Thyroid gland (tissue), 4 donors: ENCODE data around the gene ASIC2. TPM values are rescaled to one million over a fixed set of nuclear protein-coding genes. Genes with fewer than 3 reads are reported as not detected.

Experiments used
- DNase-seq, 2 donors: peaks; one replicate each; pipeline ENCODE4 v3.0.0-alpha.2; 2019
- H3K27ac ChIP-seq, 3 donors: fragments of 200-600 bp; sonication (generic); 1 replicate in 2 of 3; 2 replicates in 1 of 3; pipeline ENCODE4 v1.5.1; 2016 to 2019; ENCODE audit warnings: mild to moderate bottlenecking in 1 of 3, moderate library complexity in 1 of 3
- H3K27me3 ChIP-seq: fragments of 200-600 bp; sonication (generic); one replicate; pipeline ENCODE4 v1.5.1; 2019
- H3K36me3 ChIP-seq, 2 donors: fragments of 200-600 bp; sonication (generic); one replicate each; pipeline ENCODE4 v1.5.1; 2016 to 2019
- H3K4me1 ChIP-seq, 2 donors: fragments of 200-600 bp; sonication (generic); one replicate each; pipeline ENCODE4 v1.5.1; 2017 to 2019
- H3K4me3 ChIP-seq, 3 donors: fragments of 200-600 bp; sonication (generic); replicated peaks in 1 of 3; 1 replicate in 2 of 3; 2 replicates in 1 of 3; pipeline ENCODE4 v1.5.1; 2016; ENCODE audit warnings: mild to moderate bottlenecking in 1 of 3
- H3K9me3 ChIP-seq: fragments of 200-600 bp; sonication (generic); one replicate; pipeline ENCODE4 v1.5.1; 2017
- POLR2A ChIP-seq, 2 donors: fragments of 450-650 bp; IDR thresholded peaks; one replicate each; pipeline ENCODE4 v1.6.1; 2017; ENCODE audit warnings: antibody characterized with exemption in 2 of 2, mild to moderate bottlenecking in 2 of 2, moderate library complexity in 1 of 2
- WGBS, 2 donors: methylation state at CpG; one replicate each; pipeline ENCODE4 v1.1.5; 2017; 5-methylcytosine and 5-hydroxymethylcytosine counted together
- intact Hi-C: fragments of 100-400 bp; cut with DNase I; formaldehyde crosslinking; loops from one replicate; pipeline ENCODE4 v1.15.1; 2023
- total RNA-seq, 4 donors: library from RNA; depleted of rRNA; stranded (reverse); fragments of >200 nt; gene quantifications; one replicate each; pipeline ENCODE4 v1.2.3, GENCODE V29; 2016
- TF ChIP-seq, protein P1 (sequence below), 6 experiments: fragments of 200-600 bp in 3 of 6; fragments of 450-650 bp in 3 of 6; sonication (generic) in 3 of 6; IDR thresholded peaks; one replicate each; pipeline ENCODE4 v1.5.1; 2016 to 2019; ENCODE audit warnings: antibody characterized with exemption in 6 of 6, mild to moderate bottlenecking in 2 of 6, inconsistent platforms in 1 of 6, moderate library complexity in 1 of 6

Gene ASIC2
- total RNA-seq, 4 donors from 2014 or later: not detected

DNA sequence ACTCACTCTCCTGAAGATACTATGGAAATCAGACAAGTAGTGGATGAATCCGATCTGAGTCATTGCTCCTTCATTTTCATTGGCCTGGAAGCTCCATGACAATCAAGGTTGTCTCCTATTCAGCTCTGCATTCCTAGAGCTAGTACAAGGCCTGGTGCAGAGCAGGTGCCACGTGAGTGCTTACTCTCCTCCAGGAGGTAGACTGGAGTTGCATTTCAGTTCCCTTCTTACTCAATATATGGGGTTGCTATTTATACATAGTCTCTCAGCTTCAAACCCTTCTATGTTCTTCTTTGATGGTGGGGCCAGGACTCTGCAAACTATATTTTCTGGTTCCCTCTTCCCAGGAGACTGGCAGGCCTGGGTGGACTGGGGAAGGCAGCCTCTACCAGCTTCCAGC is 148.3 kb downstream of the ASIC2 start:
- Histone ChIP-seq H3K9me3 (no peaks in the 10 kb centered on the region), H3K36me3 (no peaks in the 10 kb centered on the region), H3K4me1 (no peaks in the 10 kb centered on the region), H3K4me3 (no peak overlapping the region), H3K27ac (no peak overlapping the region), H3K27me3 (no peaks in the 10 kb centered on the region)
- WGBS, 2 donors: 78 to 83% methylated on average over 2 of the region's 2 CpGs
- TF ChIP-seq, protein P1, sequence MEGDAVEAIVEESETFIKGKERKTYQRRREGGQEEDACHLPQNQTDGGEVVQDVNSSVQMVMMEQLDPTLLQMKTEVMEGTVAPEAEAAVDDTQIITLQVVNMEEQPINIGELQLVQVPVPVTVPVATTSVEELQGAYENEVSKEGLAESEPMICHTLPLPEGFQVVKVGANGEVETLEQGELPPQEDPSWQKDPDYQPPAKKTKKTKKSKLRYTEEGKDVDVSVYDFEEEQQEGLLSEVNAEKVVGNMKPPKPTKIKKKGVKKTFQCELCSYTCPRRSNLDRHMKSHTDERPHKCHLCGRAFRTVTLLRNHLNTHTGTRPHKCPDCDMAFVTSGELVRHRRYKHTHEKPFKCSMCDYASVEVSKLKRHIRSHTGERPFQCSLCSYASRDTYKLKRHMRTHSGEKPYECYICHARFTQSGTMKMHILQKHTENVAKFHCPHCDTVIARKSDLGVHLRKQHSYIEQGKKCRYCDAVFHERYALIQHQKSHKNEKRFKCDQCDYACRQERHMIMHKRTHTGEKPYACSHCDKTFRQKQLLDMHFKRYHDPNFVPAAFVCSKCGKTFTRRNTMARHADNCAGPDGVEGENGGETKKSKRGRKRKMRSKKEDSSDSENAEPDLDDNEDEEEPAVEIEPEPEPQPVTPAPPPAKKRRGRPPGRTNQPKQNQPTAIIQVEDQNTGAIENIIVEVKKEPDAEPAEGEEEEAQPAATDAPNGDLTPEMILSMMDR (IDR thresholded peaks at IDR 0.05): no peak
- TF ChIP-seq POLR2A (IDR thresholded peaks at IDR 0.05): no peak
- intact Hi-C loops: no loop called here
- DNase-seq: no peak

DNA sequence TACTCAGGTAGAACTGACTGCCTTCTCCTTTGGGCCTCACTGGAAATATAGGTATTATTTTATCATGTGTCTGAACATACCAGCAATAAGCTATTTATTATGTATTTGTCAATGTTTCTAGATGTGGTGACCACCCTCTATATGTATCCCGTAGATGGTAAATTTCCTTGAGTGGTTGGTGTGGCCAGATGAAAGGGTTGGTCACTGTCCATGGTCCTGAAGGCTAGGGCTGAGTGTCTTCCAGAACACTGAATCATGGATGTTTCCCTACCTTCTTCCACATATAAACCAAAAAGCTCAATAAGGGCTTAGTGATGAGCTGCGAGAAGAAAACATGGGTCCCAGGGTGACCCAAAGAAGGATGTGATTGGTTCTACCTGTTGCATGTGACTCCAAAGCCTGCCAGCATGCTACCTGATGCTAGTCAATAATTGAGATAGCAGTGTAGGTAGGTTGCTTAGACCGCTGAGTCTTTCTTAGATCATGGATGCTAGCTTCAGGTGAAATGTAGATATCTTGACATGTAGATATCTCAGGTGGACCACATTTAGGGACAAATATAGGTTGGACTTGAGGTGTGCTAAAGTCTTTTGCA is 150.3 kb downstream of the ASIC2 start:
- H3K4me3 ChIP-seq: no peak overlapping the region
- no peaks in the 10 kb centered on the region for H3K36me3 ChIP-seq
- WGBS, 2 donors: 49 to 59% methylated on average over 3 of the region's 3 CpGs
- no peaks in the 10 kb centered on the region for H3K9me3 ChIP-seq
- no peaks in the 10 kb centered on the region for H3K27me3 ChIP-seq
- TF ChIP-seq POLR2A (IDR thresholded peaks at IDR 0.05): no peak
- TF ChIP-seq, protein P1 (IDR thresholded peaks at IDR 0.05): no peak
- H3K4me1 ChIP-seq: no peaks in the 10 kb centered on the region
- peak; percentile 3 to 17 for DNase-seq
- intact Hi-C loops: no loop called here
- no peak overlapping the region for H3K27ac ChIP-seq

DNA sequence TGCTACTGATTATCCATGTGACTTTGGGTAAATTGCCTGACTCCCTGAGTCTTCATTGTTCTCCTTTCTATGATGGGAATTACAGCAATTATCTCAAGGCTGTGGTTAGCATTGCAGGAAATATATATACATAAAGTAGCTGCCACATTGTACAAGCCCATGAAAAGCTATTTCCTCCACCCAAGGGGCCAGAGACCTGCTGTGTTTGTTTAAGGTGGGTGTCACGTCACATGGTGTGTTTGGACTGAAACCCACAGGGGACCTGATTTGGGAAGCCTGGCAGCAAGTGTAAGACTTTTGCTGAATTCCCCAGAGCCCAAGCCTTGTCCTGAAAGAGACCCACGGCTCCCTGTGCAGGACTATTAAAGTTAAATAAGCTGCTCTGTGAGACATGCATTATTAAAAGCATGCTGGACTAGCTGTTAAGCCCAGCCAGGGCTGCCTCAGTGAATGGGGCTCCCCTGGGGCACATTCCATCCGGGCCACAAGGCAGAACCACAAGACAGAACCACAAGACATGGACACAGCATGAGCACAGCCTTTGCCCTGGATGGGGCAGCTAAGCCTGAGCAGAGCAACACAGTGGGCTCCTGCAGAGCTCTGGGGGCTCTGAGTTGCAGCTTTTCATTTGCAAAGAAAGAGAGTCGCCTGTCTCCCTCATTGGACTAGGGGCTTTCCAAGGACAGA is 152.5 kb downstream of the ASIC2 start:
- intact Hi-C loops: no loop called here
- H3K27ac ChIP-seq: no peak overlapping the region
- H3K4me1 ChIP-seq: no peaks in the 10 kb centered on the region
- TF ChIP-seq POLR2A (IDR thresholded peaks at IDR 0.05): no peak
- TF ChIP-seq, protein P1 (IDR thresholded peaks at IDR 0.05): no peak
- no peak overlapping the region for H3K4me3 ChIP-seq
- H3K9me3 ChIP-seq: no peaks in the 10 kb centered on the region
- 16 to 32% methylated on average over 4 of the region's 4 CpGs for WGBS, 2 donors
- no peak for DNase-seq
- H3K27me3 ChIP-seq: no peaks in the 10 kb centered on the region
- H3K36me3 ChIP-seq: no peaks in the 10 kb centered on the region

DNA sequence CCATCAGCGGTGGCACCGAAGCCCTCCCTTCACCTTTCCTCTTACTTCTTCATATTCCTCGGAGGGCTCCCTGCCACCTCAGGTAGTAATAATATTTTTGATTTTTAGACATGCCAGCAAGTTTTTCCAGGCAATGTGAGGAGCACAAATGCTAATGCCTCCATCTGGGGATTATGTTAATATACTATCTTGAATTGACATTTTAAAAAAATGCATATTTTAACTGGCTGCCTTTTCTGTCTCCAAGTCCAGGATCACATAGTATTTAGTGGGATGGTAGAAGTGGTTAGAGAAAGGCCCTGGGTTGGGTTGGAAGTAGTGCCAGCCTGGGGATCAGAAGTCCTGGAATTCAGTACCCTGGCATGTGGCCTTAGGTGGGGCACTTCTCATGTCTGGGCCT is 154.5 kb downstream of the ASIC2 start:
- no peaks in the 10 kb centered on the region for H3K36me3 ChIP-seq
- no peak for DNase-seq
- intact Hi-C loops: no loop called here
- H3K4me3 ChIP-seq: no peak overlapping the region
- H3K4me1 ChIP-seq: no peaks in the 10 kb centered on the region
- H3K9me3 ChIP-seq: no peaks in the 10 kb centered on the region
- TF ChIP-seq, protein P1 (IDR thresholded peaks at IDR 0.05): no peak
- TF ChIP-seq POLR2A (IDR thresholded peaks at IDR 0.05): no peak
- WGBS, 2 donors: 62 to 74% methylated on average over 3 of the region's 3 CpGs
- H3K27ac ChIP-seq: no peak overlapping the region
- no peaks in the 10 kb centered on the region for H3K27me3 ChIP-seq

DNA sequence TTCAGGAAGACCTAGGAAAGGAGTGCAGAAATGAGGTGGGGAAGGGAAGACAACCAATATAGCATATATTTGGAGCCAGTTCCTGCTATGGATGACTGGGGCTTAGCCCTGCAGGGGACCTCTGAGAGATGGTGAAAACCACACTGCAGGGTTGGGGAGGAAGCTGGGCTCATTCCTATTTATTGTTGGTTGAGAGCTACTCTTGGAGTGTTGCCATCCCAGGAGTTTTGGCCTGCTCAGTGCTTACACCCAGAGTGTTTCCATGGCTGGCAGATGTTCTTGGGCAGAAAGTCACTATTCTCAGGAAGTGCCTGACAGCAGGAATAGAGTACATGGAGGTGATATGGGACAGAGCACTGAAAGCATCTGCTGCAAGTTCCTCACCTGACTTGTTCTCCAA is 155.7 kb downstream of the ASIC2 start:
- Histone ChIP-seq H3K9me3 (no peaks in the 10 kb centered on the region), H3K27ac (no peak overlapping the region), H3K36me3 (no peaks in the 10 kb centered on the region), H3K4me1 (no peaks in the 10 kb centered on the region), H3K4me3 (no peak overlapping the region), H3K27me3 (no peaks in the 10 kb centered on the region)
- no peak for TF ChIP-seq POLR2A (IDR thresholded peaks at IDR 0.05)
- TF ChIP-seq, protein P1 (IDR thresholded peaks at IDR 0.05): no peak
- intact Hi-C loops: no loop called here
- DNase-seq: no peak
